Dedifferentiated amniotic fluid mesenchymal stem cell (primary cell): Measurements from ENCODE around the gene ERGIC1.
"Not testable (repeated sequence)": the region's sequence is repeated elsewhere in the genome, so short reads cannot be mapped to it uniquely, and the experiment has no call there.

ENCODE experiments used
- DNase-seq: peaks from one replicate; pipeline ENCODE4 v3.0.0-alpha.2; 2016; ENCODE audit errors: extremely low spot score

Gene ERGIC1, protein sequence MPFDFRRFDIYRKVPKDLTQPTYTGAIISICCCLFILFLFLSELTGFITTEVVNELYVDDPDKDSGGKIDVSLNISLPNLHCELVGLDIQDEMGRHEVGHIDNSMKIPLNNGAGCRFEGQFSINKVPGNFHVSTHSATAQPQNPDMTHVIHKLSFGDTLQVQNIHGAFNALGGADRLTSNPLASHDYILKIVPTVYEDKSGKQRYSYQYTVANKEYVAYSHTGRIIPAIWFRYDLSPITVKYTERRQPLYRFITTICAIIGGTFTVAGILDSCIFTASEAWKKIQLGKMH

DNA sequence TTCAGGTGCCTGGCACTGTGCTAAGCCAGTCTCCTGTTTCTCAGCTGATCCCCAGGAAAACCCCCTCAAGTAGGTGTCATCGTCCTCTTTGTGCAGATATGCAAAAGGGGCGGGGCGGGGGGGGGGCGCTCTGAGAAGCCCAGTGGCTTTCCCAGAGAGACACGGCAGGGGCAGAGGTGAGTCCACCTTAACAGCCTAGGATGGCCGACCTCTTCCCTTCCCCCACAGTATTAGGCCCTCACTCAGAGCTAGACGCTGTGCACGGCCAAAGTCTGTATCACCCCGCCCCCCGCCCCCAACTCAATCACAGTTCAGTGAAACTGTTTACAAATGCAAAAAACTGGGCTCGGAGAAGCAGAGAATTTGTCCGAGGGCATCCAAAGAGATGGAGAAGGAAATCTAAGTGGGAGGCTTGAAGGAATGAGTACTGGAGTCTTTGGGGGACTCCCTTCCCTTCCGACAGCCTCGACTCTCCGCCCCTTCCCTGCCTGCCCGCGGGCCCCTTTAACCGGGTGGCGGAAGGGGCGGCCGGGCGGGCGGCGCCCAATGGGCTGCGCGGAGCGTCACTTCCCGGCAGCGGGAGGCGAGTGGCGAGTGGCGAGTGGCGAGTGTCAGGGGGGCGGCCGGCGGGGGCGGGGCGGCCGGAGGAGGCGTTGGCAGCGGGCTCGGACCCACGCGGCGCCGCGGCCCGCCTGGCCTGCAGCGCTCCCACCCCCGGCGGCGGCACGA lies at the start of gene ERGIC1:
TSS of gene ERGIC1 (plus strand) at position 566 of the 729 bp plus-strand sequence. CDS start at position 729, 163 bp downstream.
- DNase-seq: peak; percentile 37

DNA sequence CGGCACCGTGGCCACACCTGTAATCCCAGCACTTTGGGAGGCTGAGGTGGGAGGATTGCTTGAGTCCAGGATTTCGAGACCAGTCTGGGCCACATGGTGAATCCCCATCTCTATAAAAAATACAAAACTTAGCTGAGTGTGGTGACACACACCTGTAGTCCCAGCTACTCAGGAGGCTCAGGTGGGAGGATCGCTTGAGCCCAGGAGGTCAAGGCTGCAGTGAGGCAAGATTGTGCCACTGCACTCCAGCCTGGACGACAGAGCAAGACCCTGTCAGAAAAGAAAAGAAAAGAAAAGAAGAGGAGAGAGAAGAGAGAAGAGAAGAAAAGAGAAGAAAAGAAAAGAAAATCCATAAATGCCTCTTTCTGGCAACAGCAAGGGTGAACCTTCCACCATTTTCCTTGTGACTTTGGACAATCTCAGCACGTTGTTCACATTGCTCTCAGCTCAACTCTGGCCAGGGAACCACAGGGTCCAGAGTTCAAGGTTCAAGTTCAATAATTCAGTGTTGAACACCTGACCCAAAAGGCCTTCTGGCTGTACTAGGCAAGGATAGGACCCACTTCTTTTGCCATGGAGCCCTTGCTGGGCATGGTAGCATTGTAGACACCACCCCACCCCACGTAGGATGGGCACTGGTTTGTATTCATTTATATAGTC lies 48.5 kb upstream of the ERGIC1 start:
- no peak for DNase-seq

DNA sequence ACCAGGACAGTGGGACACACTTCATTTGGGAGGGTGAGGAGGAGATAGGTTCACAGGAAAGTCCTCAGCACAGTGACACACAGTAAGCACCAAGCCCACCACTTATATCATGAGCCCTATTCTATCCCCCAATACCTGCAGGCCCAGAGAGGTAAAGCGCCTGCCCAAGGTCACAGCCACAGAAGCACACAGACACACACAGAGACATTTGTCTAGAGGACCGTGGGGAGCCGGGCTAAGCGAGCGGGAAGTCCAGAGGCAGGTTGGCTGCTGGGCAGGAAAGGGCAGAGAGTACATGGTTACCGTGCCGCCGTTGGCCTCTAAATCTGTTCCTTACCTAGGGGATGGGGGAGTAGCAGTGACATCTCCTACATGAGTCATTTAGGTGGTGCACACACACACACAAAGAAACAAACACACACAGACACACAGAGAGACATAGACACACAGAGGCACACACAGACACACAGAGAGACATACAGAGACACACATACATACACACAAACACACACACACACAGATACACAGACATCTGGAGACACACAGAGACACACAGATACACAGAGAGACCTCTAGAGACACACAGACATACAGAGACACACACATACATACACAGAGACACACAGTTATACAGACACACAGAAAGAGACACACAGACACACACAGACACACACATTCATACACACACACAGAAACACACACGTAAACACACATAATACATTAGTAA lies 47.2 kb upstream of the ERGIC1 start:
- no peak for DNase-seq

DNA sequence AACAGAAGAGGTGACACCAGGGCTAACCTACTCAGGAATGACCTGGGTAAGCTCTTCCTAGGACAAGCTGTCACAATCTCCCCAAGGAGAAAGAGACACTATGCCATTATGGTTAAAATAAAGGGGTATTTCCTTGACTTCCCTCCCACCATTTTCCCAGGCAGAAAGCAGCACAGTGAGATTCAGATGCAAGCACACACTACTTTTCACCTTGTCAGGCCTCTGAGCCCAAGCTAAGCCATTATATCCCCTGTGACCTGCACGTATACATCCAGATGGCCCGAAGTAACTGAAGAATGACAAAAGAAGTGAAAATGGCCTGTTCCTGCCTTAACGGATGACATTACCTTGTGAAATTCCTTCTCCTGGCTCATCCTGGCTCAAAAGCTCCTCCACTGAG lies 46.5 kb upstream of the ERGIC1 start:
- not testable (repeated sequence) for DNase-seq

DNA sequence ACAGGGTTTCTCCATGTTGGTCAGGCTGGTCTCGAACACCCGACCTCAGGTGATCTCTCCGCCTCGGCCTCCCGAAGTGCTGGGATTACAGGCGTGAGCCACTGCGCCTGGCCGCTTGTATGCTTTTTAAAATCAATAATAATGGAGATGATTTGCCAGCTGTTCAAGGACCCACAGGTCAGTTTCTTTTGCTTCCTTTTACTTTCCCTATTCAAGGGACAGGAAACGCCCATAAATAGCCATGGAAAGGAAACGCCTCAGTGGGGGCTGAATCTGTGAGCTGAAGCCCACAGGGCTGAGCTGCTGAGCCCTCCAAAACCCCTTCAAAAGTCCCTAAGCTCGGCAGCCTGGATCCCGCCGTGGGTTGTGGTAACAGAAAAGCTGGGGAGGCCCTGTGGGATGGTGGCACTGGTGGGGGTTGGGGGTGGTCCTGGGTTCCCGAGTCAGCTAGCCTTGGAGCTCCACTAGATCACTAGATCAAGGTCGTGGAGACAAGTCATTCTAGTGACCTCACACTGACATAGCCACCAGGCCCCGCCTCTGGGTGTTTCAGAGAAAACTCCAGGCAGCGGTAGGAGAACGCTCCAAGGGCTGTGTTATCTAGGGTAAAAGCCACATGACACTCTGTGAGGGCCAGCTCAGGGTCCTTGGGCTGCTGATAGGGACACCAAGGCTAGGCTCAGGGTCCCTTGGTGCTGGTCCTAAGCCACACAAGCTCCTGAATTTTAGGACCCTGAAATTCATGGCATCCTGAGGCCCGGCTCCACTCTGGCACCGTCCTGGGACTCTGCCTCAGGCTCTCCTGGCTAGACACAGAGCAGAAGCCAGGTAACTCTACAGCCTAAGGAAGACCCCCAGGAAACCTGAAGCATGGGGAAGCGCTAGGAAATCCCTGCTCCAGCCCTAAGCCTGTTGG lies 45.0 kb upstream of the ERGIC1 start:
- DNase-seq: no peak

DNA sequence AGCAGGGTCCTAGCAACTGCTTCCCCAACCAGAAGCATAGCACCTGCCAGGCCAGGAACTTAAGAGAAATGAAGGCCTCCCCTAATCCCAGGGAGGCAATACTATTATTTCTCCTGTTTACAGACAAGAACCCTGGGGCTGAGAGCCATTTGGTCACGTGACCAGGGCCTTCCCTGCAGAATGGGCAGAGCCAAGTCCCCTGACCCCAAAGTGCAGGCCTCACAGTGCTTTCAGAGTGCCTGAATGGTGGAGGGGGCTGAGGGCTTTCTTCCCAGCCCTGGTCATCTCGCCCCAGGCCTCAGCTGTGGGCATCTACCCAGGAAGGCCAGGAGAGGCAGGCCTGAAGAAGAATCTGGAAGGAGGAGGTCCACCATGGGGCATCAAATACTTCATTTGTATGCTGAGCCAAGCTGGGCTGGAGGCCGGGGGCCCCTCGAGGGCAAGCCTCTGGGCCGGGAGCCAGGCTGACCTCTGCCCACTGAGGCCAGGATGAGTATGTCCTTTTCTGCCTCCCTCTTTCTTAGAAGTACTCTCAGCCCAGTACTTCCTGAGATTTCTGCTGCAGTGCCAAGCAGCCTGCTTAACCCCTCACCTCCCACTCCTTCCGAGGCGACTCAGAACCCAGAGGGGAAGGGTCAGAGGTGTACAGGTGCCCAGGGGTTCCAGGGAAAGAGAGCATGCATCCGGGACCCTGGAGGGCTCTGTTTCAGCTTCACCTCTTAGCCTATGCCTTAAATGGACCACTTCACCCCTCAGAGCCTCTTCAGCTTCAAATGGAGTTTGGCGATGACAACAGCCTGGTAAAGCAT lies 44.2 kb upstream of the ERGIC1 start:
- DNase-seq: no peak

DNA sequence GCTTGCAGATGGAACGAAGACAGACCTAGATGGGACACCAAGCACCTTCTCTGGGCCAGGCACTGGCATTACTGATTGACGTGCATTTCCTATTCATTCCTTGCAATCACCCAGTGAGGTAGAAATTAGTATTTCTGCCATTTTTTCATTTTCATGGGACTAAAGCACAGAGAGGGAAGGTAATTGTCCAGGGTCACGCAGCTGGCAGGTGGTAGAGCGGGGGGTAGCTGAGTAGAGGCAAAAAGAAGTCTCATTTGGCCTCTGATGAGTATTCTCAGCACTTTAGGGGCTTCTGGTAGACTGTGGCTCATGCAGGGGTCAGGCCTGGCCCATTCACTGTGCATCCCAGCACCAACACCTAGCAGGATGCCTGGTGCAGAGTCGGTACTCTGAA lies 43.6 kb upstream of the ERGIC1 start:
- no peak for DNase-seq

DNA sequence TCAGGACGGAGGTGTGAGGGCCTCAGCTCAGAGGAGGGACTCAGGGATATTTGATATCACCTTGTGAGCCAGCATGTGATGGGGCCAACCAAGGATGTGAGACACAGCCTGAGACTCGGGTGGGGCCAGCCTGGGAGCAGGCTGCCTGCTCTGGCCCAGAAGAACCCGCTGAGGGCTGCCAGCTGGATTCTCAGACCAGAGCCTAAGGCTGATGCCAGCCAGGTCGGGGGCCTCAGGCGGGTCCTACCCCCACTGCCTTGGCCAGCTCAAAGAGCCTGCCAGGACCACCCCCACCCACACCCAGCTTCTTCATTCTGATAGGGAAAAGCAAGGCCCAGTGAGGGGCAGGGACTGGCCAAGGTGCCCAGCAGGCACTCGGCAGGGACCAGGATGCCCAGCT lies 42.8 kb upstream of the ERGIC1 start:
- DNase-seq: no peak

DNA sequence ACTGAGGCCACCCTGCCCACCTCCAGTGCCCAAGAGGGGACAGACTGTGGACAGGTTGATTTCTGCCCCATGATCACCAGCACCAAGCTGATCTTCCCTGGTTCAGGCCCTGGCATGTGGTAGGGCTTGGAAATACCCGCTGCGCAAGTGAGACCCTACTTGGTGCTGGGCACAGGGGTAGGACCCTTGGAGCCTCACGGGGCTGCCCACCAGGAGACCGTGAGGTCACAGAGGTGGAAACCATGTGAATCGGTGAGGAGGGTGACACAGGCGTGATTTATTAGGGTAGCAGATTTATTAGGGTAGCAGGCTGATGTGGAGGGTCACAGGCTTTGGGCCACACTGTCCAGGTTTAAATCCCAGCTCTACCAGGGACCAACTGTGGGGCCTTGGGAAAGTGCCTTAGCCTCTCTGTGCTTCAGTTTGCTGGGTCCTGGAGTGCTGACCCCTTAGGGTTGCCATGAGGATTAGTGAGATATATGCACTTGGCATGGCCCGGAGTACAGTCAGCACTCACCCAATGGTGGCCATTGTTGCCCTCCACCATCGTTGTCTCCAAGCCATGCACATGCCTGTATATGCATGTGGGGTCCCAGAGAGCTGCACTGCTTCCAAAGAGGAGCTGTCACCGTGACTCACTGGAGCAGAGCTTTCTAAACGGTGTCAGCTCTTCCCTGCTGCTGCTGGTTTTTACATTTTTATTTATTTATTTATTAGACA lies 42.2 kb upstream of the ERGIC1 start:
- no peak for DNase-seq

DNA sequence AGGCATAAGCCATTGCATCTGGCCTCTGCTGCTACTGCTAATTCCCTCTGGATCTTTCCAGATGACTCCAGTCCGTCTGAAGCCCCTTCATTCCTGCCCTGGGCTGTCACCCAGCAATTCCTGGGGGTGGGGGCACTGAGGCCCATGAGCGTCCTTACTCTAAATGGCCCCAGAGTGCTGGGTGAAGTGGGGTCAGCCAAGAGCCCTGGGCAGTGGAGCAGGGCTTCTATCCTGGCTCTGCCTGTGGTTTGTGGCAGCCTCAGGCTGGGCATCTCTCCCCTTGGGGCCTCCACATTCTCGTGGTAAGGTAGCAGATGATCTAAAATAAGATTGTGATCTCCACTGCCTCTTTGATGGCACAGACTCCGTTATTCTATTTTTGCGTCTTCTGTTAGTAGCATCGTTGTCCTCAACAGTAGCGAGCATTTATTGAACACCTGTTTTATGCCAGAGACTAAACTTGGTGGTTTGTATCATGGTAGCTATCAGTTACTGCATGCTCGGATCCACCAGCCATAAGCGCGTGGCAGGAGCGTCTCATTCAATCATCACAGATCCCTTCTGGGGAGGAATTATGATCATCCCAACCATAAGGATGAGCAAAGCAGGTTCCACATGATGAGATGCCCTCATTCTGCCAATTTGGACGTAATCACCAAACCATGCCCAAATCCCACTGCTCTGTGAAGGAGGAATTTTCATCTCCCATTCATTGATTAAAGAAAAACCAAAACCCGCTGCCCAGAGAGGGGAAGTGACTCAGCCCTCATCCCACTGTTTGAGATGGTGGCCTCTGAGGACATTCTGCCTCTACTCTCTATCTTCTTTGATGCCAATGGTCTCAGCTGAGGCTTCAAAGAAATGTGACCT lies 41.1 kb upstream of the ERGIC1 start:
- DNase-seq: no peak

DNA sequence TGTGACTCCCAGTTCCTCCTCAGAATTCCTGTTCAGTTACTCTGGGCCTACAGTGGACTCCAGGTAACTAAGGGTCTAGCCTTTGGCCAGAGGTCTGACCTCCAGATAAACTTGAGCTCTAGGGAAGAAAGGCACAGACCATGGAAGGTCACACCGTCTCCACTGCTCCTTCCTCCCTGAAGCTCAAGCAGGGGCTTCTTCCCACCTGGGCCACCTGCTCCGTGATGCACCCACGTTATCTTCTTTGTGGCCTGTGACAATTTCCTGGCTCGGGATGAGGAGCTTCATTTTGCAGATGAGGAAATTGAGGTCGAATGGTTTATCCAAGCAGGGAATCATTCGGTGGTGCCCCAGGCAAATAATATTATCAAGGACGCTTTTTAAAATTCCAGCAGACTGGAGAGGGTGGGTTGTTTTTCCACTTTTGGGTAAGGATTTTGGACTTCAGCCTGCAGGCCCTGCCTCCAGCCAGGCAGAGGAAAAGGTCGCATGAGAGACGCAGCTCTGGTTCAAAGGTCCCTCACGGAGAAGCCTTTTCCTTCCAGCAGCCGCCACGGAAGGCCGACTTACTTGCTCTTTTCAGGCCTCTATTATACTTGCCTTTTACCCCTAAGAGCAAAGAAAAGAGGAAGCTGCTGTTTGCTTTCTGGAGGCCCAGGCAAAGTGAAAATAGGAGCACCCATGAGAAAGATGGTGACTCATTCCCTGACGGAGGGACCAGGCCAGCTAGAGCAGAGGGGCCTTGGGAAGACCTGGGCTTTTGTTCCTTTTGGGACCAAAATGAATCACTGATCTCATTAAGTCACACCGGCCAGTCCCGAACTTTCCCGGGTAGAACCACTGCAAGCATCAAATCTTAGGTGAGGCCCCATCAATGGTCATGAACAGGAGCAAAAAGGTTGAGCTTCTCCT lies 40.2 kb upstream of the ERGIC1 start:
- no peak for DNase-seq

DNA sequence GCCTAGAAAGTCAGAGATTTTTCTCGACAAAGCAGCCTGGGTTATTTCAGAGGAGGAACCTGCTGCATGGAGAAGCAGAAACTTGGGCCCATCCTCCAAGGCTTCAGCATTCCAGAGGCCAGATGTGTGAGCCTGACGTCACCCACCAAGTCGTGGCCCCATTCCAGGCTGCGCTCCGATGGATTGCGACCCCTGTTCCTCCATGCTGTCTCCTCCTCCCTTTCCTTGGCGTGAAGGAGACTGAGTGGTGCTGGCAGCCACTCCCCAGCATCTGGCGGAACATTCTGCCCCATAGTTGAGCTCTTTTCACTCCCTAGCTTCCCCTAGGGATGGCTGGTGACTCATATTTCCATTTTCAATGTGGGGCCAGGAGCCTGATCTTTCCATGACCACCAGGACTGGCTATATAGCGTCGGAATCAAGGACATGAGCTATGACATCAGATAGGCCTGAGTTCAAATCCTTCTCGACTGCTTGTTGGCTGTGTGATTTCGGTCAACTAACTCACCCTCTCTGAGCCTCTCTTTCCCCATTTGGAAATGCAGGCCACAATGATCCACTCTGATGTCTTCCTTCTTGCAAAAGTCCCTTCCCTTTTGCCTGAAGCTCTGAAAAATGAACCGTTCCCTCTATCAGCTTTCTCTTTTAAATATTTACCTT lies 38.6 kb upstream of the ERGIC1 start:
- peak; percentile 86 for DNase-seq

DNA sequence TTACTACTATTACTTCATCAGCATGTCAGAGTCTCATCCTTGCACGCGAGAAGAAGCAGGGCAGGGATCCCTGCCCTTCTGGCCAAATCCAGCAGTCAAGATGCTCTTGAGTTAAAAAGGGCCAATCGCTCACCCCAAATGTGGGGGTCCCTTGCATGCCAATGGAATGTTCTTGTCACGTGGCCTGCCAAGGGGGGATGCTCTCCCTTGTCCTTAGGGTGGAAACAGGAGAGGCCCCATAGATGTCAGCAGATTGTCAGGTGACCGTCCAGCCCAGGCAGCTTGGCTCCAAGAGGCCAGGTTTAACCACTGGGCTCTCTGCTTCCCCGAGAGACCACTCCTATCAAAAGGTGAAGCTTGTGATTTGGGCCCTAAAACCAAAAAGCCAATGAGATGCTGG lies 37.7 kb upstream of the ERGIC1 start:
- DNase-seq: no peak

DNA sequence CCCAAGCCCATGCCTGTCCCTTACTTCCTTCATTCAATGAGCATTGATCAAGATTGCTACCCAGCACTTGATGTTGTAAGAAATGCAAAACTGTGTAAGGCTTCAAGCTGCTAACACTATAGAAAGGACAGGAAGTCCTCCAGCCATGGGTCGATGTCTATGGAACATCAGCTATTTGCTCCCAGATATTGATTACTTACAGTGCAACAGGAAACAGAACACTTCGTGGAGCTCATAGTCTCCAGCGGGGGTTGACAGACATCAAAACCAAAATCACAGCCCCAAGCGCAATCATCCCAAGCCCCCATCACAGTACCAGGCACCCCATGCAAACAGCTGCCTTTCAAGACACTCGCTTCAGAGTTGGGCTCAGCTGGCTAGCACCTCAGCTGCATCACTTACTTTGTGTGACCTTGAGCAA lies 36.3 kb upstream of the ERGIC1 start:
- DNase-seq: no peak

DNA sequence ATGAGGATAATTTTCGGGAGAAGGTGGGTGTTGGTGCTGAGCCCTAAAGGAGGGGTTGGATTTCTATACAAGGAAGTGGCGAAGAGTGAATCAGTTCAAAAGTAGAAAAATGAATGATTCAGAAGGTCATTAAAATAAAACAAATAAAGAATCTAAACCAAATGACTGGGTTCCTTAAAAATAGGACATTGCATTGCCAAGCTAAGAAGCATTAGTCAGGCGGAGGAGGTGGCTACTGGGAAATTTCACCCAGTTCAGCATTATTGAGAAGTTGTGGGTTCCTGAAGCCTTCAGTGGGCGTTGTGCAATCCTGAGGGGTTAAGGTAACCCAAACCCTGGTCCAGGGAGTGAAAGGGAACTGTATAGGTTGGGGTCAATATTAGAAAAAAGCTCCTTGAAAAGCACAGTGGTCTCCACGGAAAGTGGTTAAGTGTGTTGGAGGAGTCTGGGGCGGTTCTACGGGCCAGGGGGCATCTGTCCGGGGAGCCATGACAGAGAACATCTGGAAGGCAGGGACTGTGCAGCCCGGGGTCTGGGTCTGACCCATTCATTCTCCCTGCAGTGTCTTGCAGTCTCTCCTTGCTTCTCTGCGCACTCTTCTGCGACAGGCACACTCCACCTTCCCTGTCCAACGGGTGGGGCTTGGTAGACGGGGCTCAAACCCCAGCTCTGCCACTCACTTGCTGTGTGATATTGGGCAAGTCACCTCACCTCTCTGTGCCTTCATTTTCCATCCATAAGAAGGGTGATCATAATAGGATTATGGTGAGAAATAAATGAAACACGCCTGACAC lies 35.4 kb upstream of the ERGIC1 start:
- peak; percentile 80 for DNase-seq

DNA sequence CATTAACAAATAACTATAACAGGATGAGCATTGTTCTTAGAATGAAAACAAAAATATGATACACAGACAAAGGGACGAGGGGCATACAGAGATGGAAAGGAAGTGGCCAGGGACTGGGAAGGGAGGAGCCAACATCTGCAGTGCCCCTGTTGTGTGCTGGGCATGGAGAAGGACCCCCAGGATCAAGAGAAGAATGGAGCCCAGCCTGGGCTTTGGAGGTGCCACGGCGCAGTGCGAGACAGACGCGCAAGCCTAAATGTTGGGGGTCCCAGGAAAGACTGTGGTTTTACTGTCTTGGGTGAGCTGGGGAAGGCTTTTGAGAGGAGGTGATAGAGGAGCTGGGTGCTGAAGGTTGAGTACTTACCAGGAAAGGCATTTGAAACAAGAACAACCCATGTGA lies 34.6 kb upstream of the ERGIC1 start:
- DNase-seq: no peak
